HL-60 (cell line): ENCODE measurements around the gene PDE6C.

ENCODE experiments used
- DNase-seq, 2 experiments: peaks; one replicate each; pipeline ENCODE4 v3.0.0-alpha.2; 2010 to 2020; ENCODE audit warnings: low read depth in 1 of 2, low spot score in 1 of 2
- H3K27ac ChIP-seq: fragments of 250-450 bp; sonication (Bioruptor Pico); replicated peaks from 2 replicates; pipeline ENCODE4 v1.5.1; 2020; ENCODE audit warnings: mild to moderate bottlenecking, moderate library complexity
- H3K27me3 ChIP-seq: fragments of 250-450 bp; sonication (Bioruptor Pico); 2 replicates; pipeline ENCODE4 v1.5.1; 2021; ENCODE audit warnings: mild to moderate bottlenecking, moderate library complexity; ENCODE audit not compliant: insufficient read depth, poor library complexity, severe bottlenecking
- H3K4me3 ChIP-seq: replicated peaks from 2 replicates; pipeline ENCODE4 v1.5.1; 2011; ENCODE audit warnings: mild to moderate bottlenecking, control low read depth, low read length; ENCODE audit not compliant: insufficient read depth
- CTCF ChIP-seq: IDR thresholded peaks from one replicate; pipeline ENCODE4 v1.5.1; 2011; ENCODE audit warnings: low read length, control low read depth, inconsistent platforms; ENCODE audit not compliant: insufficient read depth
- GABPA ChIP-seq: IDR thresholded peaks from 2 replicates; pipeline ENCODE4 v1.6.1; 2012; ENCODE audit warnings: low read depth
- POLR2AphosphoS5 ChIP-seq: IDR thresholded peaks from 2 replicates; pipeline ENCODE4 v1.6.1; 2012; ENCODE audit warnings: low read depth
- REST ChIP-seq: IDR thresholded peaks from 2 replicates; pipeline ENCODE4 v1.6.1; 2012; ENCODE audit warnings: low read depth; ENCODE audit not compliant: insufficient replicate concordance
- SPI1 ChIP-seq: IDR thresholded peaks from 2 replicates; pipeline ENCODE4 v1.6.1; 2012; ENCODE audit warnings: low read depth, mild to moderate bottlenecking, borderline replicate concordance

PDE6C gene

GRCh38 chr10:93590638-93591037 lies 21.7 kb upstream of the PDE6C start:
- H3K27me3 ChIP-seq, result no peaks in the 10 kb centered on the region
- TF ChIP-seq REST (no peak), GABPA (no peak), CTCF (no peak), SPI1 (no peak), POLR2AphosphoS5 (no peak)
- no peak overlapping the region for H3K4me3 ChIP-seq
- no peak for DNase-seq
- H3K27ac ChIP-seq, result no peak overlapping the region

- no peaks in the 10 kb centered on the region for H3K27me3 ChIP-seq
- no peak overlapping the region for H3K4me3 ChIP-seq
- TF ChIP-seq REST, result no peak
- TF ChIP-seq SPI1, result peak; percentile 92
- TF ChIP-seq CTCF, result no peak
- DNase-seq, result peak in 1 of 2 experiments; percentile 27
- H3K27ac ChIP-seq, result no peak overlapping the region
Observed at GRCh38 chr10:93591065-93591808, 21.1 kb upstream of the PDE6C start.

GRCh38 chr10:93593254-93593653 lies 19.1 kb upstream of the PDE6C start:
- Histone ChIP-seq H3K27me3 (no peaks in the 10 kb centered on the region), H3K4me3 (no peak overlapping the region), H3K27ac (no peak overlapping the region)
- TF ChIP-seq POLR2AphosphoS5, result no peak
- TF ChIP-seq CTCF, result no peak
- no peak for TF ChIP-seq SPI1
- no peak for TF ChIP-seq GABPA
- TF ChIP-seq REST, result no peak
- no peak for DNase-seq
